ENCODE measurements around the gene FAN1.

FAN1 gene

GRCh38 chr15:30919877-30920550 lies 16.3 kb downstream of the FAN1 start:
- FAIRE-seq (no peak), DNase-seq (ENCODE audit: low spot score) (no peak)

GRCh38 chr15:30921106-30921505 lies 17.4 kb downstream of the FAN1 start:
- FAIRE-seq (no peak), DNase-seq (ENCODE audit: low spot score) (no peak)

- DNase-seq (ENCODE audit: low spot score) = no peak
- FAIRE-seq = no peak
These were observed 18.2 kb downstream of the FAN1 start for GRCh38 chr15:30921781-30922479.

- no peak for FAIRE-seq
These were observed 19.0 kb downstream of the FAN1 start for GRCh38 chr15:30922480-30923311.

GRCh38 chr15:30923429-30923828 lies 19.7 kb downstream of the FAN1 start:
- FAIRE-seq (no peak), DNase-seq (ENCODE audit: low spot score) (no peak)

More at GRCh38 chr15:30922480-30923311, 19.0 kb downstream of the FAN1 start:
- DNase-seq (ENCODE audit: low spot score) = no peak

- FAIRE-seq (no peak), DNase-seq (ENCODE audit: low spot score) (no peak)
These were observed 20.6 kb downstream of the FAN1 start for GRCh38 chr15:30924353-30924752.

GRCh38 chr15:30925686-30926085 lies 22.0 kb downstream of the FAN1 start:
- no peak for FAIRE-seq
- no peak for DNase-seq (ENCODE audit: low spot score)

GRCh38 chr15:30926161-30926560 lies 22.4 kb downstream of the FAN1 start:
- FAIRE-seq = no peak
- DNase-seq (ENCODE audit: low spot score) = no peak

- DNase-seq (ENCODE audit: low spot score) = no peak
- FAIRE-seq = no peak
These were observed 23.5 kb downstream of the FAN1 start for GRCh38 chr15:30927148-30927761.

- FAIRE-seq (no peak), DNase-seq (ENCODE audit: low spot score) (no peak)
These were observed 24.4 kb downstream of the FAN1 start for GRCh38 chr15:30928076-30928475.

- FAIRE-seq (no peak), DNase-seq (ENCODE audit: low spot score) (no peak)
These were observed 25.5 kb downstream of the FAN1 start for GRCh38 chr15:30929064-30929669.

- FAIRE-seq = no peak
- DNase-seq (ENCODE audit: low spot score) = no peak
These were observed 26.3 kb downstream of the FAN1 start for GRCh38 chr15:30929982-30930381.

GRCh38 chr15:30930422-30930821 lies 26.7 kb downstream of the FAN1 start:
- DNase-seq (ENCODE audit: low spot score) = no peak
- no peak for FAIRE-seq

- no peak for FAIRE-seq
- no peak for DNase-seq (ENCODE audit: low spot score)
These were observed 29.6 kb downstream of the FAN1 start for GRCh38 chr15:30933293-30933692.

- FAIRE-seq (no peak), DNase-seq (ENCODE audit: low spot score) (no peak)
These were observed 35.4 kb downstream of the FAN1 start for GRCh38 chr15:30939161-30939560.

GRCh38 chr15:30940359-30940758 lies 36.6 kb downstream of the FAN1 start:
- DNase-seq (ENCODE audit: low spot score) (no peak), FAIRE-seq (no peak)

- no peak for FAIRE-seq
- no peak for DNase-seq (ENCODE audit: low spot score)
These were observed 37.8 kb downstream of the FAN1 start for GRCh38 chr15:30941520-30941919.

- FAIRE-seq (no peak), DNase-seq (ENCODE audit: low spot score) (no peak)
These were observed 40.1 kb downstream of the FAN1 start for GRCh38 chr15:30943654-30944335.

GRCh38 chr15:30953183-30953582 lies 49.5 kb downstream of the FAN1 start:
- FAIRE-seq (no peak), DNase-seq (ENCODE audit: low spot score) (no peak)

GRCh38 chr15:30953731-30954378 lies 50.1 kb downstream of the FAN1 start:
- no peak for FAIRE-seq

More at GRCh38 chr15:30953731-30954378, 50.1 kb downstream of the FAN1 start:
- peak; percentile 52 for DNase-seq (ENCODE audit: low spot score)

All from urothelium cell line (cell line).